Endothelial cell of umbilical vein (primary cell): ENCODE data around the gene RAB44. TPM values are rescaled to one million over a fixed set of nuclear protein-coding genes. Genes with fewer than 3 reads are reported as not detected.

Source experiments
- BruUV-seq: library from RNA; stranded (reverse); fragments of 400-500 nt; replicated peaks from 2 replicates; lab custom pipeline; 2021; lab: Mats Ljungman, UMichigan
- CTCF ChIA-PET: fragments of 300-600, 350-600 bp; sonication (Branson Sonifier 250); formaldehyde crosslinking; loops from one replicate; lab custom pipeline; 2021; ENCODE audit warnings: antibody characterized with exemption, inconsistent platforms; lab: Charles Lee
- POLR2A ChIA-PET: fragments of 300-600, 350-600 bp; sonication (Branson Sonifier 250); formaldehyde crosslinking; loops from one replicate; lab custom pipeline; 2021; ENCODE audit warnings: antibody characterized with exemption, inconsistent platforms; lab: Charles Lee
- DNase-seq: peaks from one replicate; pipeline ENCODE4 v3.0.0-alpha.2; 2011; ENCODE audit warnings: low read depth, low spot score
- FAIRE-seq: peaks from 2 replicates; lab custom pipeline; 2011; peaks lifted over from hg19 to GRCh38; lab: Jason Lieb, UNC
- H2AFZ ChIP-seq: 2 replicates; pipeline ENCODE4 v1.6.0; 2012; ENCODE audit warnings: low read depth, low read length, control low read depth, inconsistent platforms
- H3K27ac ChIP-seq: 2 replicates; pipeline ENCODE4 v1.5.1; 2011; ENCODE audit warnings: low read depth, mild to moderate bottlenecking, control low read depth, low read length, moderate library complexity; ENCODE audit not compliant: insufficient read depth
- H3K27me3 ChIP-seq, 2 experiments: 2 replicates each; pipeline versions ENCODE4 v1.6.0 to v1.6.1; 2011; ENCODE audit warnings: low read length in 2 of 2, mixed read lengths in 1 of 2; ENCODE audit not compliant: control insufficient read depth in 2 of 2, insufficient read depth in 2 of 2
- H3K36me3 ChIP-seq, 2 experiments: 2 replicates in 1 of 2; 3 replicates in 1 of 2; pipeline ENCODE4 v1.5.1; 2011; ENCODE audit warnings: low read length in 2 of 2, mild to moderate bottlenecking in 1 of 2, moderate library complexity in 1 of 2; ENCODE audit not compliant: control insufficient read depth in 2 of 2, insufficient read depth in 2 of 2; ENCODE audit errors: extremely low read depth in 1 of 2
- H3K4me1 ChIP-seq: 3 replicates; pipeline ENCODE4 v1.5.1; 2011; ENCODE audit warnings: mild to moderate bottlenecking, low read length; ENCODE audit not compliant: control insufficient read depth, insufficient read depth; ENCODE audit errors: extremely low read depth
- H3K4me2 ChIP-seq: 2 replicates; pipeline ENCODE4 v1.6.1; 2011; ENCODE audit warnings: low read length, control low read depth, mixed read lengths; ENCODE audit not compliant: insufficient read depth
- H3K4me3 ChIP-seq, 3 experiments: fragments of 200-600 bp in 1 of 3; sonication (generic), shearing (Covaris generic) in 1 of 3; replicated peaks in 1 of 3; 2 replicates each; pipeline ENCODE4 v1.5.1; 2011 to 2016; ENCODE audit warnings: control low read depth in 3 of 3, low read length in 3 of 3, mild to moderate bottlenecking in 2 of 3, inconsistent platforms in 1 of 3, low read depth in 1 of 3, moderate library complexity in 1 of 3; ENCODE audit not compliant: insufficient read depth in 1 of 3
- H3K79me2 ChIP-seq: 2 replicates; pipeline ENCODE4 v1.6.0; 2012; ENCODE audit warnings: low read length, inconsistent platforms; ENCODE audit not compliant: control insufficient read depth, insufficient read depth
- H3K9ac ChIP-seq: replicated peaks from 2 replicates; pipeline ENCODE3; 2011; ENCODE audit warnings: low read length, control low read depth; ENCODE audit not compliant: insufficient read depth; ENCODE audit errors: extremely low read depth
- H3K9me1 ChIP-seq: replicated peaks from 3 replicates; pipeline ENCODE4 v1.6.0; 2011; ENCODE audit warnings: mild to moderate bottlenecking, low read length; ENCODE audit not compliant: control insufficient read depth, insufficient read depth; ENCODE audit errors: extremely low read depth
- H3K9me3 ChIP-seq: replicated peaks from 2 replicates; pipeline ENCODE4 v1.5.1; 2012; ENCODE audit warnings: low read length, inconsistent platforms; ENCODE audit not compliant: control insufficient read depth, insufficient read depth
- H4K20me1 ChIP-seq: replicated peaks from 2 replicates; pipeline ENCODE3; 2011; ENCODE audit warnings: mild to moderate bottlenecking, low read length; ENCODE audit not compliant: control insufficient read depth, insufficient read depth; ENCODE audit errors: extremely low read depth
- CTCF ChIP-seq, 2 donors: IDR thresholded peaks; 1 replicate in 1 of 2; 2 replicates in 1 of 2; pipeline ENCODE4 v1.5.1; 2011; ENCODE audit warnings: low read length in 2 of 2, mild to moderate bottlenecking in 2 of 2, moderate library complexity in 2 of 2, control low read depth in 1 of 2, inconsistent platforms in 1 of 2, low read depth in 1 of 2; ENCODE audit not compliant: insufficient read depth in 1 of 2; ENCODE audit errors: extremely low read depth in 1 of 2
- EZH2 ChIP-seq: IDR thresholded peaks from 2 replicates; pipeline ENCODE4 v1.6.1; 2012; ENCODE audit warnings: borderline replicate concordance, low read depth, mild to moderate bottlenecking, moderate library complexity, low read length, inconsistent platforms; ENCODE audit not compliant: severe bottlenecking
- FOS ChIP-seq: IDR thresholded peaks from 2 replicates; pipeline ENCODE4 v1.6.1; 2011; ENCODE audit warnings: mild to moderate bottlenecking, low read length, moderate library complexity, borderline replicate concordance; ENCODE audit not compliant: insufficient read depth
- GATA2 ChIP-seq: IDR thresholded peaks from 2 replicates; pipeline ENCODE4 v1.7.0; 2011; ENCODE audit warnings: low read depth, mild to moderate bottlenecking, moderate library complexity, mixed read lengths, low read length; ENCODE audit not compliant: insufficient read length, insufficient read depth
- JUN ChIP-seq: IDR thresholded peaks from 2 replicates; pipeline ENCODE4 v1.6.1; 2011; ENCODE audit warnings: borderline replicate concordance, low read depth; ENCODE audit not compliant: insufficient read length, insufficient read depth
- MYC ChIP-seq: IDR thresholded peaks from one replicate; pipeline ENCODE4 v1.6.1; 2011; ENCODE audit warnings: mild to moderate bottlenecking, low read depth, low read length
- POLR2A ChIP-seq: IDR thresholded peaks from 2 replicates; pipeline ENCODE4 v1.6.1; 2012; ENCODE audit warnings: low read depth, mild to moderate bottlenecking, control low read depth, low read length
- POLR2AphosphoS5 ChIP-seq: IDR thresholded peaks from 2 replicates; pipeline ENCODE4 v1.6.1; 2012; ENCODE audit warnings: low read depth, mild to moderate bottlenecking, control low read depth, low read length, moderate library complexity; ENCODE audit not compliant: insufficient read depth
- dilution Hi-C: fragments of 300-500 bp; cut with MboI; formaldehyde crosslinking; loops from one replicate; pipeline ENCODE4 v1.15.0; 2019; ENCODE audit warnings: low sequenced_read_pairs; ENCODE audit not compliant: extremely low pct_ligation_motif_present
- intact Hi-C: fragments of 100-400 bp; cut with micrococcal nuclease; formaldehyde crosslinking; loops from one replicate; pipeline ENCODE4 v1.10.0; 2022
- polyA plus RNA-seq, 4 experiments: library from polyadenylated mRNA; depleted of rRNA in 3 of 4; stranded (reverse) in 3 of 4; unstranded in 1 of 4; fragments of >200 nt; gene quantifications; 2 replicates each; pipeline versions ENCODE4 v1.2.1 to v1.2.3, GENCODE V29; 2011 to 2012; ENCODE audit warnings: missing spikeins in 1 of 4
- total RNA-seq: library from RNA; stranded (reverse); gene quantifications from 2 replicates; pipeline ENCODE4 v1.2.3, GENCODE V29; 2021
- TF ChIP-seq, protein P1 (sequence below): IDR thresholded peaks from 2 replicates; pipeline ENCODE4 v1.6.1; 2011; ENCODE audit not compliant: insufficient read depth, insufficient read length

RAB44 gene
- total and polyA plus RNA-seq, 2 donors (not counting 3 experiments of a cell fraction or from before 2014, with no cell fraction given): 0.03 to 0.11 TPM

DNA sequence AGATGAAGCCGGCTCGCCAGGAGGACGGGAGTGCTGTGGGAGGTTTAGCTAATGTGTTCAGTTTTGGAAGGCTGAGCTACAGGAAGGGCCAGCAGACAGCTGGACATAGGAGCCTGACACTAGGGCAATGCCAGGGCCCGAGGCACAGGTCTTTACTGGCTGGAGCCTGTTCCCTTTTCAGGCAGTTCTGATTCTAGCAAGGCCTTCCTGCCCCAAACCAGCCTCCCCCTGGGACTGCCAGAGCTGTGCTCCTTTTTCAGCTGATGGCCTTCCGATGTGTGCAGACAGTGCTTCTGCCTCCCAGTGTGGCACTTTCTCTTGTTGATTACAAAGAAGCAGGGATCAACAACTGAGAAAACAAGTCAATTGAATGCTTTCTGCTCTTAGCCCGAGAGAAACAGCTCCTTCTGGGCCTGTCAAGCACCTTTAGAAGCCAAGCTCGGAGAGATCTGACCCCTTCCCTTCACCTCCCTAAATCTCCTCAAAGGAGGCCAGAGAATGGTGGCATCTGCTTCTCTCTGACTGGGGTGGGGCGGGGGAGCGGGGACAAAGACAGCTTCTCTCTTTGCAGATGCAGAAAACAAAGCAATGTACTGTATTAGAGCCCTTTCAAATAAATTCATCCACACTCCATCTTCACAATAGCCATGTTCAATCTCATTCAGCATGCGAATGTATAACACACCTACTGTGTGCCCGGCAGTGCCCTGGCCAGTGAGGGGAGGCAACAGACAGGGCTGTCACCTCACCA is 63.2 kb downstream of the RAB44 start:
- no peak overlapping the region for H3K4me2 ChIP-seq
- no peak overlapping the region for H2AFZ ChIP-seq
- FAIRE-seq (no peak), DNase-seq (no peak)
- CTCF ChIA-PET: interaction anchor here (0.6 to 4.6 kb wide), 15 partner anchors 8 to 257 kb away, joined by 3 to 108 read pairs (median 11); no protein-coding TSS in a partner anchor
- intact Hi-C loops (loop anchor here (10.0 kb wide), 1 partner anchor 224 kb away; the partner anchor contains the start of gene MTCH1), dilution Hi-C loops (no loop called here)
- no peak overlapping the region for H3K27ac ChIP-seq
- TF ChIP-seq POLR2AphosphoS5: no peak
- H3K4me1 ChIP-seq: peaks cover 20% of the 10 kb centered on the region
- no peaks in the 10 kb centered on the region for H3K9me1 ChIP-seq
- no peak overlapping the region for H3K9ac ChIP-seq
- no peaks in the 10 kb centered on the region for H3K27me3 ChIP-seq
- no peaks in the 10 kb centered on the region for H4K20me1 ChIP-seq
- no TSS peak for BruUV-seq
- no peak overlapping the region for H3K4me3 ChIP-seq
- POLR2A ChIA-PET: no interaction called here
- H3K79me2 ChIP-seq: no peaks in the 10 kb centered on the region
- no peaks in the 10 kb centered on the region for H3K36me3 ChIP-seq
- H3K9me3 ChIP-seq: no peaks in the 10 kb centered on the region

GRCh38 chr6:36762123-36762522 is 64.5 kb downstream of the RAB44 start:
- peaks cover 8% of the 10 kb centered on the region for H3K4me1 ChIP-seq
- no peaks in the 10 kb centered on the region for H3K79me2 ChIP-seq
- DNase-seq (no peak), FAIRE-seq (no peak)
- POLR2A ChIA-PET: interaction anchor here (0.7 kb wide), 1 partner anchor 88 kb away, joined by 4 read pairs; no protein-coding TSS in a partner anchor
- CTCF ChIA-PET: interaction anchor here (0.7 to 13.2 kb wide), 6 partner anchors 22 to 1102 kb away, joined by 3 to 193 read pairs (median 21); no protein-coding TSS in a partner anchor
- no peak overlapping the region for H3K9ac ChIP-seq
- intact Hi-C loops (loop anchor here (10.0 kb wide), 1 partner anchor 223 kb away; the partner anchor contains the start of gene MTCH1), dilution Hi-C loops (no loop called here)
- no peak overlapping the region for H3K4me2 ChIP-seq
- H2AFZ ChIP-seq: no peak overlapping the region
- no peaks in the 10 kb centered on the region for H3K9me3 ChIP-seq
- no peaks in the 10 kb centered on the region for H3K27me3 ChIP-seq
- no peak overlapping the region for H3K4me3 ChIP-seq
- no peak overlapping the region for H3K27ac ChIP-seq
- TF ChIP-seq, protein P1, sequence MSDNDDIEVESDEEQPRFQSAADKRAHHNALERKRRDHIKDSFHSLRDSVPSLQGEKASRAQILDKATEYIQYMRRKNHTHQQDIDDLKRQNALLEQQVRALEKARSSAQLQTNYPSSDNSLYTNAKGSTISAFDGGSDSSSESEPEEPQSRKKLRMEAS: no peak
- TF ChIP-seq MYC: no peak
- TF ChIP-seq FOS: no peak
- TF ChIP-seq JUN: no peak
- TF ChIP-seq POLR2A: no peak
- TF ChIP-seq CTCF (IDR thresholded peaks at IDR 0.05; ENCODE audit: extremely low read depth in 1 of 2, insufficient read depth in 1 of 2, low read depth in 1 of 2, low read length in 2 of 2): no peak
- TF ChIP-seq GATA2: no peak
- TF ChIP-seq EZH2: no peak
- no peak for TF ChIP-seq POLR2AphosphoS5
- no peaks in the 10 kb centered on the region for H4K20me1 ChIP-seq
- no peaks in the 10 kb centered on the region for H3K36me3 ChIP-seq
- no peaks in the 10 kb centered on the region for H3K9me1 ChIP-seq
- no TSS peak for BruUV-seq
